ENCODE results near the gene FMN2.
"Not testable (repeated sequence)": the region's sequence is repeated elsewhere in the genome, so short reads cannot be mapped to it uniquely, and the experiment has no call there.

FMN2 gene

GRCh38 chr1:240247899-240248298 lies 156.2 kb downstream of the FMN2 start:
- no peak overlapping the region for H3K27ac ChIP-seq
- TF ChIP-seq ZFX (IDR thresholded peaks at IDR 0.05) (no peak), CTCF (conservative IDR thresholded peaks at IDR 0.05) (no peak)

DNA sequence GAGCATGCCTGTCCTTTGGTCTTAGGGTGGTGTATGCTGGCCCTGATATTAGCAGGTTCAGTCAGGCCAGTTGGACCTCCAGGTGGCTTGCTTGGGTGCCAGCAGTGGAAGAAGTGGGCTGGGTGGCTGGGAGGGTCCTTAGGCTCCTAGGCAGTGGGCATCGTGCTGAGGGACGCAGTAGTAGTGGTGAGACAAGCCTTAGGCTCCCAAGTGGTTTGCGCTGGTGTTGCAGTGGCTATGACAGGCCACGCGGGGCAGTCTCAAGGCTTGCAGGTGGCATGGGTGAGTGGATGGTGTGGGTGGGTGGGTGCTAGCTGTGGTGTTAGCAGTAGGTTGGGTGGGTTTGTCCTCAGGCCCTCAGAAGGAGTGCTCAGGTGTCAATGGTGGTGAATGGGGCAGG lies 162.3 kb downstream of the FMN2 start:
- no peak overlapping the region for H3K27ac ChIP-seq

GRCh38 chr1:240254778-240255291 lies 163.2 kb downstream of the FMN2 start:
- no peak overlapping the region for H3K27ac ChIP-seq
- TF ChIP-seq ZFX (IDR thresholded peaks at IDR 0.05) (no peak), CTCF (conservative IDR thresholded peaks at IDR 0.05) (no peak)

More for the DNA sequence above, 162.3 kb downstream of the FMN2 start:
- TF ChIP-seq ZFX (IDR thresholded peaks at IDR 0.05), result no peak

DNA sequence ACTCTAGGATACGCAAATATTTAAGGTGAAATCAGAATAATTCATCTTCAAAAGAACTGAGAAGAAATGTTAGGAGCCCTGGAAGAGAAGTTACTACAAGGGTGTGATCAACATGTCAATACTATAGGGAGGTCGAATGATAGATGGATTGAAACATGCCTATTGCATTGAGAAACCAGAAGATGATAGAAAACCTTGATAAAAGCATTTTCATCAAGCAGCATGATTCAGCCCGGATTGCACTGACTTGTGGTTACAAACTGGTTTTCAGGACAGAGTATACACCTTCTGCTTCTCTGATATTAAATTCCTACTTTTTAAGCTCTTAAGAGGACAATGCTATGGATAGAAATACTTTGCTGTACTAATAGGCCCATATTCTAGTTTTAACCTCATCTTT lies 164.2 kb downstream of the FMN2 start:
- TF ChIP-seq CTCF (conservative IDR thresholded peaks at IDR 0.05) (no peak), ZFX (IDR thresholded peaks at IDR 0.05) (no peak)
- H3K27ac ChIP-seq, result no peak overlapping the region

- no peak overlapping the region for H3K27ac ChIP-seq
- TF ChIP-seq ZFX (IDR thresholded peaks at IDR 0.05) (no peak), CTCF (conservative IDR thresholded peaks at IDR 0.05) (no peak)
Measured at GRCh38 chr1:240256836-240257503, 165.3 kb downstream of the FMN2 start.

DNA sequence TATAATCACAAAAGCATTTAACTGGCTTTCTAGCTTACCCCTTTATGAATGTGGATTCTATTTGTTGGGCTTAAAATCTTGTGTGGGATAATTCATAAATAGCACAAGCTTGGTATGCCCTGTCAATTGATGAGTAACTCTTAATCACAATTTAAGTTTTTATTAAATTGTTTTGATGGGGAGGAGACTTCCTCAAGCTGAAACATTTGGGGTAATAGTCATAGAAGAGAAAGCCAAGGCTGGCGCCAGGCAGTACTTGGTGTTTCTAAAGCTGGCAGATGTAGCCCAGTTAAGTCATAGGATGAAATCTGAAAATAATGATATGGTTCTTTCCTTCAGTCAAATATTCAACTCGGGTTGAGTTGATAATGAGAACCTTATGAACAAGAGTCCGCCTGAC lies 167.2 kb downstream of the FMN2 start:
- no peak for TF ChIP-seq ZFX (IDR thresholded peaks at IDR 0.05)
- TF ChIP-seq CTCF (conservative IDR thresholded peaks at IDR 0.05), result no peak
- no peak overlapping the region for H3K27ac ChIP-seq

GRCh38 chr1:240264494-240264893 lies 172.8 kb downstream of the FMN2 start:
- H3K27ac ChIP-seq, result not testable (repeated sequence)

- TF ChIP-seq CTCF (conservative IDR thresholded peaks at IDR 0.05) (no peak), ZFX (IDR thresholded peaks at IDR 0.05) (no peak)
Measured at GRCh38 chr1:240271081-240271480, 179.4 kb downstream of the FMN2 start.

More at GRCh38 chr1:240271081-240271480, 179.4 kb downstream of the FMN2 start:
- H3K27ac ChIP-seq, result no peak overlapping the region
